PC-3 (cell line): Measurements from ENCODE around the gene ADK. TPM values are rescaled to one million over a fixed set of nuclear protein-coding genes. Genes with fewer than 3 reads are reported as not detected.

Experiments
- ATAC-seq: fragments of 200-7000 bp; cut with Tn5 transposase; 2 replicates; pipeline ENCODE4 v1.9.1; 2020; ENCODE audit warnings: mild to moderate bottlenecking, moderate library complexity
- BruUV-seq: library from RNA; stranded (reverse); fragments of 400-500 nt; replicated peaks from 2 replicates; lab custom pipeline; 2021; lab: Mats Ljungman, UMichigan
- CTCF ChIA-PET: fragments of 300-600 bp; sonication (Branson Sonifier 250); formaldehyde crosslinking; loops from one replicate; lab custom pipeline; 2022; ENCODE audit warnings: antibody characterized with exemption; lab: Charles Lee
- POLR2A ChIA-PET: fragments of 300-600 bp; sonication (Branson Sonifier 250); formaldehyde crosslinking; loops from one replicate; lab custom pipeline; 2022; ENCODE audit warnings: antibody characterized with exemption; ENCODE audit not compliant: unreplicated experiment; lab: Charles Lee
- DNase-seq: peaks from one replicate; pipeline ENCODE4 v3.0.0-alpha.2; 2015
- H2AFZ ChIP-seq: fragments of 300-600 bp; sonication (generic); 2 replicates; pipeline ENCODE4 v1.6.0; 2016; ENCODE audit warnings: antibody characterized with exemption, low read length
- H3F3A ChIP-seq: fragments of 300-600 bp; sonication (generic); one replicate; pipeline ENCODE4 v1.6.0; 2017; ENCODE audit warnings: antibody characterized with exemption, low read length, control low read depth, mild to moderate bottlenecking; ENCODE audit not compliant: unreplicated experiment
- H3K27ac ChIP-seq: fragments of 300-600 bp; sonication (generic); 2 replicates; pipeline ENCODE4 v1.5.1; 2016; ENCODE audit warnings: mild to moderate bottlenecking, low read length
- H3K27me3 ChIP-seq: fragments of 300-600 bp; sonication (generic); 2 replicates; pipeline ENCODE4 v1.6.1; 2016; ENCODE audit warnings: low read length, mixed read lengths
- H3K36me3 ChIP-seq: fragments of 300-600 bp; sonication (generic); 2 replicates; pipeline ENCODE4 v1.6.1; 2016; ENCODE audit warnings: low read depth, mixed run types, low read length, mixed read lengths
- H3K4me1 ChIP-seq: fragments of 300-600 bp; sonication (generic); 2 replicates; pipeline ENCODE4 v1.5.1; 2016; ENCODE audit warnings: low read length; ENCODE audit not compliant: insufficient read depth
- H3K4me2 ChIP-seq: fragments of 300-600 bp; sonication (generic); 2 replicates; pipeline ENCODE4 v1.6.0; 2016; ENCODE audit warnings: low read length
- H3K4me3 ChIP-seq: fragments of 300-600 bp; sonication (generic); 2 replicates; pipeline ENCODE4 v1.5.1; 2016; ENCODE audit warnings: mild to moderate bottlenecking, low read length, mixed read lengths
- H3K79me2 ChIP-seq: fragments of 300-600 bp; sonication (generic); 2 replicates; pipeline ENCODE4 v1.6.1; 2017; ENCODE audit warnings: low read length, mixed read lengths
- H3K9ac ChIP-seq: fragments of 300-600 bp; sonication (generic); 2 replicates; pipeline ENCODE4 v1.6.0; 2016; ENCODE audit warnings: mild to moderate bottlenecking, low read length
- H3K9me2 ChIP-seq: fragments of 300-600 bp; sonication (generic); replicated peaks from 2 replicates; pipeline ENCODE4 v1.6.1; 2016; ENCODE audit warnings: mixed run types, low read length, mixed read lengths
- H3K9me3 ChIP-seq: fragments of 300-600 bp; sonication (generic); 2 replicates; pipeline ENCODE4 v1.6.1; 2016; ENCODE audit warnings: low read length, mixed read lengths
- H4K20me1 ChIP-seq: fragments of 300-600 bp; sonication (generic); 2 replicates; pipeline ENCODE4 v1.6.1; 2016; ENCODE audit warnings: low read length, mixed read lengths
- CTCF ChIP-seq: fragments of 300-600 bp; sonication (generic); conservative IDR thresholded peaks from 2 replicates; pipeline ENCODE4 v1.5.1; 2017; ENCODE audit warnings: antibody characterized with exemption, low read depth, mild to moderate bottlenecking, low read length
- EZH2 ChIP-seq: fragments of 300-600 bp; sonication (generic); IDR thresholded peaks from one replicate; pipeline ENCODE4 v1.6.1; 2017; ENCODE audit warnings: antibody characterized with exemption, mild to moderate bottlenecking, low read length; ENCODE audit not compliant: unreplicated experiment
- EZH2phosphoT487 ChIP-seq: fragments of 300-600 bp; sonication (generic); IDR thresholded peaks from 2 replicates; pipeline ENCODE4 v1.6.1; 2018; ENCODE audit warnings: mild to moderate bottlenecking, antibody characterized with exemption, low read length, borderline replicate concordance
- intact Hi-C: fragments of 100-400 bp; cut with micrococcal nuclease; formaldehyde crosslinking; loops from 2 replicates; pipeline ENCODE4 v1.9.0; 2023
- total RNA-seq: library from RNA; depleted of rRNA; stranded (reverse); fragments of >200 nt; gene quantifications from 2 replicates; pipeline ENCODE4 v1.2.3, GENCODE V29; 2014

ADK gene
- total RNA-seq, 1 experiment from 2014 or later: 256 TPM

GRCh38 chr10:74104480-74104879 is 46.5 kb upstream of the ADK start:
- ChIA-PET POLR2A (no interaction called here), CTCF (interaction anchor here (1.0 to 1.2 kb wide), 2 partner anchors 20 to 218 kb away, joined by 3 to 4 read pairs; no protein-coding TSS in a partner anchor)
- Histone ChIP-seq H3K4me1 (no peaks in the 10 kb centered on the region), H3K27ac (no peak overlapping the region), H4K20me1 (no peaks in the 10 kb centered on the region; the same call in 1 of the 2 replicates), H3K27me3 (no peaks in the 10 kb centered on the region), H3F3A (peaks cover 10% of the 10 kb centered on the region), H3K9me3 (no peaks in the 10 kb centered on the region), H3K4me2 (no peak overlapping the region), H3K9ac (no peak overlapping the region), H3K4me3 (no peak overlapping the region), H3K36me3 (peaks cover 86% of the 10 kb centered on the region), H3K9me2 (no peaks in the 10 kb centered on the region), H2AFZ (no peak overlapping the region), H3K79me2 (no peaks in the 10 kb centered on the region)
- ATAC-seq (no peak), DNase-seq (no peak)
- intact Hi-C loops: no loop called here
- BruUV-seq: no TSS peak
- no peak for TF ChIP-seq CTCF
- TF ChIP-seq EZH2phosphoT487: no peak
- TF ChIP-seq EZH2: no peak

- Histone ChIP-seq H4K20me1 (peaks cover 2% of the 10 kb centered on the region), H3K4me2 (no peak overlapping the region), H3K4me1 (no peaks in the 10 kb centered on the region), H3K9ac (no peak overlapping the region), H3F3A (peaks cover 13% of the 10 kb centered on the region), H3K9me3 (no peaks in the 10 kb centered on the region), H3K27me3 (no peaks in the 10 kb centered on the region), H2AFZ (no peak overlapping the region), H3K27ac (no peak overlapping the region), H3K79me2 (no peaks in the 10 kb centered on the region), H3K4me3 (no peak overlapping the region), H3K9me2 (no peaks in the 10 kb centered on the region), H3K36me3 (peaks cover 86% of the 10 kb centered on the region)
- intact Hi-C loops: no loop called here
- ATAC-seq (no peak), DNase-seq (no peak)
- TF ChIP-seq CTCF (no peak), EZH2phosphoT487 (no peak), EZH2 (no peak)
- no TSS peak for BruUV-seq
- ChIA-PET POLR2A (interaction anchor here (0.5 kb wide), 1 partner anchor 15 kb away, joined by 3 read pairs; no protein-coding TSS in a partner anchor), CTCF (interaction anchor here (1.0 to 1.2 kb wide), 2 partner anchors 19 to 219 kb away, joined by 3 to 4 read pairs; no protein-coding TSS in a partner anchor)
Observed at GRCh38 chr10:74104996-74105395, 46.0 kb upstream of the ADK start.

- Histone ChIP-seq H3K9me2 (no peaks in the 10 kb centered on the region), H3K4me2 (no peak overlapping the region), H3K9me3 (no peaks in the 10 kb centered on the region), H3K4me3 (no peak overlapping the region), H3K9ac (no peak overlapping the region), H2AFZ (no peak overlapping the region), H3F3A (peaks cover 10% of the 10 kb centered on the region), H3K27ac (no peak overlapping the region), H3K27me3 (no peaks in the 10 kb centered on the region), H3K36me3 (peaks cover 92% of the 10 kb centered on the region), H3K79me2 (0 out of 2 replicates have a peak, but pooled peaks cover 7% of the 10 kb centered on the region), H3K4me1 (no peaks in the 10 kb centered on the region), H4K20me1 (peaks cover 11% of the 10 kb centered on the region)
- CTCF ChIA-PET: interaction anchor here (0.5 to 1.7 kb wide), 6 partner anchors 21 to 273 kb away, joined by 3 to 6 read pairs (median 4); no protein-coding TSS in a partner anchor
- DNase-seq (no peak), ATAC-seq (no peak)
- 0 out of 2 replicates have a peak, but pooled peaks have one; percentile 24 for TF ChIP-seq CTCF
- no peak for TF ChIP-seq EZH2phosphoT487
- no peak for TF ChIP-seq EZH2
- intact Hi-C loops: no loop called here
- no TSS peak for BruUV-seq
- POLR2A ChIA-PET: interaction anchor here (0.5 kb wide), 1 partner anchor 139 kb away, joined by 9 read pairs; no protein-coding TSS in a partner anchor
Observed at GRCh38 chr10:74107391-74107790, 43.6 kb upstream of the ADK start.
